NB4 (cell line): ENCODE data around the gene WNT9A.

ENCODE experiments used
- CTCF ChIP-seq: IDR thresholded peaks from one replicate; pipeline ENCODE4 v1.5.1; 2012; ENCODE audit warnings: low read depth, low read length
- MYC ChIP-seq: IDR thresholded peaks from 2 replicates; pipeline ENCODE4 v1.6.1; 2011; ENCODE audit warnings: low read depth, low read length

DNA sequence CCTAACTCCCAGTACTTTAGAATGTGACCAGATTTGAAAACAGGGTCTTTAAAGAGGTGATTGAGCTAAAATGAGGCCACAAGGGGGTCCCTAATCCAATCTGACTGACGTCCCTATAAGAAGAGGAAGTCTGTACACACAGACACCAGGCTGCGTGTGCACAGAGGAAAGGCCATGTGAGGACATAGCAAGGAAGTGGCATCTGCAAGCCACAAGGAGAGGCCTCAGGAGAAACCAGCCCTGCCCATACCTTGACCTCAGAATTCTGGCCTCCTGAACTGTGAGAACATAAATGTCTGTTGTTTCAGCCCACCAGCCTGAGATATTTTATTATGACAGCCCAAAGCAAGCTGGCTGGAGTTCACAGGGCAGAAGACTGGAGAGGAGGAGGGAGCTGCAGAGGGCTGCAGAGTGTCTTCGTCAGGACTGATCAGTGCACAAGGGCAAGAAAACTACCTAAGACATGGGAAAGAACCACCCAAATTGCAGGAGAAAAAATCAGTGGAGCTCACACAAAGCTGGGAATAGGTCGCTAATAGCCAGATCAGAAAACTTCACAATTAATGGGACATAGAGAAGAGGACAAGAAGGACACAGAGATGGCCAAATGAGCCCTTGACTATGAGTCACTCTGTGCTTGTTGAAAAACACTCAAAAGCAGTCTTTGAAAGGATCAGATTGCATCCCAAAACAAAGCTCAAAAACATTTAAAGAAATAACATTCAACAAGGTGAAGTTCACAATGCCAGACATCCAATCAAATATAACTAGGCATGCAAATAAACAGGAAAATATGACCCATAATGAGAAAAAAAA, 14.1 kb upstream of the WNT9A start:
- TF ChIP-seq CTCF (no peak), MYC (peak; percentile 74; the same call in 1 of the 2 replicates)
